Measurements from ENCODE around the gene COL28A1. TPM values are rescaled to one million over a fixed set of nuclear protein-coding genes. Genes with fewer than 3 reads are reported as not detected.

COL28A1 gene
- total and polyA plus RNA-seq, 2 experiments from 2014 or later = 0.31 to 0.70 TPM

DNA sequence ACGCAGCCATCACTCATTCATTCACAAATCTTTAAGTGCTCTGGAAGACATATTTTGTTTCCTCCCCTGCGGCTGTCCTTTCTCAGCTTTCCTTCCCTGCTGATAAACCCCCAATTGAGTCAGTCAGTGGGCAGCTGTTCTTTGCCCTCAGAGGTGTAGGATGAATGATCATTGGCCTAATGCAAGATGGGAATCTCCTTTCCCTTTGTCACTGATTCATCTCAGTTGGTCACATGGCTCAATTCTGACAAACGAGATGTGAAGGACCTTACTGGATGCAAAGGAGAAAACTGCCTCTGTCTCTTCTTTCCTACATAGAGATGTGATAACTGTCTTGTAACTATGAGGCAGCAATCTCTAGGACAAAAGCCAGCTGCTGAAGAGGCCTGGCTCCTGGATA lies 44.6 kb downstream of the COL28A1 start:
- Histone ChIP-seq H2AFZ (no peak overlapping the region), H3K27me3 (ENCODE audit: insufficient read depth) (no peaks in the 10 kb centered on the region), H3K4me2 (no peak overlapping the region), H3K36me3 (ENCODE audit: insufficient read depth) (0 out of 2 replicates have a peak, but pooled peaks cover 4% of the 10 kb centered on the region), H3K9me2 (ENCODE audit: insufficient read depth) (peaks cover 6% of the 10 kb centered on the region; the same call in 1 of the 2 replicates), H4K20me1 (replicated peaks; ENCODE audit: insufficient read depth) (no peaks in the 10 kb centered on the region), H3F3A (replicated peaks; ENCODE audit: low read depth) (no peaks in the 10 kb centered on the region), H3K4me1 (ENCODE audit: insufficient read depth) (no peaks in the 10 kb centered on the region), H3K79me2 (replicated peaks; ENCODE audit: insufficient read depth) (no peaks in the 10 kb centered on the region), H3K27ac (ENCODE audit: low read depth) (no peak overlapping the region), H3K4me3 (no peak overlapping the region)
- Mint-ChIP-seq H3K27ac (no peak overlapping the region), H3K9me3 (peaks cover 5% of the 10 kb centered on the region; the same call in 1 of the 3 replicates), H3K4me1 (peaks cover 2% of the 10 kb centered on the region; the same call in 1 of the 3 replicates), H3K36me3 (ENCODE audit: low read depth) (peaks cover 4% of the 10 kb centered on the region; the same call in 1 of the 3 replicates), H3K27me3 (ENCODE audit: insufficient read depth, low read depth, poor library complexity) (no peaks in the 10 kb centered on the region), H3K4me3 (no peak overlapping the region)
- TF ChIP-seq POLR2AphosphoS5 (IDR thresholded peaks at IDR 0.05; ENCODE audit: low read depth) (no peak), EZH2 (IDR thresholded peaks at IDR 0.05; ENCODE audit: low read depth, unreplicated experiment) (no peak), ZNF331 (CRISPR knock-in tag; IDR thresholded peaks at IDR 0.05; ENCODE audit: low read depth) (no peak), JUNB (IDR thresholded peaks at IDR 0.05; ENCODE audit: unreplicated experiment) (no peak), NANOG (IDR thresholded peaks at IDR 0.05; ENCODE audit: borderline replicate concordance) (no peak), STAT1 (IDR thresholded peaks at IDR 0.05; ENCODE audit: unreplicated experiment) (no peak), CREB1 (CRISPR knock-in tag; IDR thresholded peaks at IDR 0.05; ENCODE audit: low read depth) (no peak), EZH2phosphoT487 (IDR thresholded peaks at IDR 0.05; ENCODE audit: unreplicated experiment) (no peak), ZNF114 (CRISPR knock-in tag; IDR thresholded peaks at IDR 0.05) (no peak)
- TF ChIP-seq, protein P1, sequence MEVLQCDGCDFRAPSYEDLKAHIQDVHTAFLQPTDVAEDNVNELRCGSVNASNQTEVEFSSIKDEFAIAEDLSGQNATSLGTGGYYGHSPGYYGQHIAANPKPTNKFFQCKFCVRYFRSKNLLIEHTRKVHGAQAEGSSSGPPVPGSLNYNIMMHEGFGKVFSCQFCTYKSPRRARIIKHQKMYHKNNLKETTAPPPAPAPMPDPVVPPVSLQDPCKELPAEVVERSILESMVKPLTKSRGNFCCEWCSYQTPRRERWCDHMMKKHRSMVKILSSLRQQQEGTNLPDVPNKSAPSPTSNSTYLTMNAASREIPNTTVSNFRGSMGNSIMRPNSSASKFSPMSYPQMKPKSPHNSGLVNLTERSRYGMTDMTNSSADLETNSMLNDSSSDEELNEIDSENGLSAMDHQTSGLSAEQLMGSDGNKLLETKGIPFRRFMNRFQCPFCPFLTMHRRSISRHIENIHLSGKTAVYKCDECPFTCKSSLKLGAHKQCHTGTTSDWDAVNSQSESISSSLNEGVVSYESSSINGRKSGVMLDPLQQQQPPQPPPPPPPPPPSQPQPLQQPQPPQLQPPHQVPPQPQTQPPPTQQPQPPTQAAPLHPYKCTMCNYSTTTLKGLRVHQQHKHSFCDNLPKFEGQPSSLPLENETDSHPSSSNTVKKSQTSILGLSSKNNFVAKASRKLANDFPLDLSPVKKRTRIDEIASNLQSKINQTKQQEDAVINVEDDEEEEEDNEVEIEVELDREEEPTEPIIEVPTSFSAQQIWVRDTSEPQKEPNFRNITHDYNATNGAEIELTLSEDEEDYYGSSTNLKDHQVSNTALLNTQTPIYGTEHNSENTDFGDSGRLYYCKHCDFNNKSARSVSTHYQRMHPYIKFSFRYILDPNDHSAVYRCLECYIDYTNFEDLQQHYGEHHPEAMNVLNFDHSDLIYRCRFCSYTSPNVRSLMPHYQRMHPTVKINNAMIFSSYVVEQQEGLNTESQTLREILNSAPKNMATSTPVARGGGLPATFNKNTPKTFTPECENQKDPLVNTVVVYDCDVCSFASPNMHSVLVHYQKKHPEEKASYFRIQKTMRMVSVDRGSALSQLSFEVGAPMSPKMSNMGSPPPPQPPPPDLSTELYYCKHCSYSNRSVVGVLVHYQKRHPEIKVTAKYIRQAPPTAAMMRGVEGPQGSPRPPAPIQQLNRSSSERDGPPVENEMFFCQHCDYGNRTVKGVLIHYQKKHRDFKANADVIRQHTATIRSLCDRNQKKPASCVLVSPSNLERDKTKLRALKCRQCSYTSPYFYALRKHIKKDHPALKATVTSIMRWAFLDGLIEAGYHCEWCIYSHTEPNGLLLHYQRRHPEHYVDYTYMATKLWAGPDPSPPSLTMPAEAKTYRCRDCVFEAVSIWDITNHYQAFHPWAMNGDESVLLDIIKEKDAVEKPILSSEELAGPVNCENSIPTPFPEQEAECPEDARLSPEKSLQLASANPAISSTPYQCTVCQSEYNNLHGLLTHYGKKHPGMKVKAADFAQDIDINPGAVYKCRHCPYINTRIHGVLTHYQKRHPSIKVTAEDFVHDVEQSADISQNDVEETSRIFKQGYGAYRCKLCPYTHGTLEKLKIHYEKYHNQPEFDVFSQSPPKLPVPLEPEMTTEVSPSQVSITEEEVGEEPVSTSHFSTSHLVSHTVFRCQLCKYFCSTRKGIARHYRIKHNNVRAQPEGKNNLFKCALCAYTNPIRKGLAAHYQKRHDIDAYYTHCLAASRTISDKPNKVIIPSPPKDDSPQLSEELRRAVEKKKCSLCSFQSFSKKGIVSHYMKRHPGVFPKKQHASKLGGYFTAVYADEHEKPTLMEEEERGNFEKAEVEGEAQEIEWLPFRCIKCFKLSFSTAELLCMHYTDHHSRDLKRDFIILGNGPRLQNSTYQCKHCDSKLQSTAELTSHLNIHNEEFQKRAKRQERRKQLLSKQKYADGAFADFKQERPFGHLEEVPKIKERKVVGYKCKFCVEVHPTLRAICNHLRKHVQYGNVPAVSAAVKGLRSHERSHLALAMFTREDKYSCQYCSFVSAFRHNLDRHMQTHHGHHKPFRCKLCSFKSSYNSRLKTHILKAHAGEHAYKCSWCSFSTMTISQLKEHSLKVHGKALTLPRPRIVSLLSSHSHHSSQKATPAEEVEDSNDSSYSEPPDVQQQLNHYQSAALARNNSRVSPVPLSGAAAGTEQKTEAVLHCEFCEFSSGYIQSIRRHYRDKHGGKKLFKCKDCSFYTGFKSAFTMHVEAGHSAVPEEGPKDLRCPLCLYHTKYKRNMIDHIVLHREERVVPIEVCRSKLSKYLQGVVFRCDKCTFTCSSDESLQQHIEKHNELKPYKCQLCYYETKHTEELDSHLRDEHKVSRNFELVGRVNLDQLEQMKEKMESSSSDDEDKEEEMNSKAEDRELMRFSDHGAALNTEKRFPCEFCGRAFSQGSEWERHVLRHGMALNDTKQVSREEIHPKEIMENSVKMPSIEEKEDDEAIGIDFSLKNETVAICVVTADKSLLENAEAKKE (CRISPR knock-in tag; IDR thresholded peaks at IDR 0.05) = no peak
- TF ChIP-seq, protein P2, sequence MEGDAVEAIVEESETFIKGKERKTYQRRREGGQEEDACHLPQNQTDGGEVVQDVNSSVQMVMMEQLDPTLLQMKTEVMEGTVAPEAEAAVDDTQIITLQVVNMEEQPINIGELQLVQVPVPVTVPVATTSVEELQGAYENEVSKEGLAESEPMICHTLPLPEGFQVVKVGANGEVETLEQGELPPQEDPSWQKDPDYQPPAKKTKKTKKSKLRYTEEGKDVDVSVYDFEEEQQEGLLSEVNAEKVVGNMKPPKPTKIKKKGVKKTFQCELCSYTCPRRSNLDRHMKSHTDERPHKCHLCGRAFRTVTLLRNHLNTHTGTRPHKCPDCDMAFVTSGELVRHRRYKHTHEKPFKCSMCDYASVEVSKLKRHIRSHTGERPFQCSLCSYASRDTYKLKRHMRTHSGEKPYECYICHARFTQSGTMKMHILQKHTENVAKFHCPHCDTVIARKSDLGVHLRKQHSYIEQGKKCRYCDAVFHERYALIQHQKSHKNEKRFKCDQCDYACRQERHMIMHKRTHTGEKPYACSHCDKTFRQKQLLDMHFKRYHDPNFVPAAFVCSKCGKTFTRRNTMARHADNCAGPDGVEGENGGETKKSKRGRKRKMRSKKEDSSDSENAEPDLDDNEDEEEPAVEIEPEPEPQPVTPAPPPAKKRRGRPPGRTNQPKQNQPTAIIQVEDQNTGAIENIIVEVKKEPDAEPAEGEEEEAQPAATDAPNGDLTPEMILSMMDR (conservative IDR thresholded peaks at IDR 0.05; ENCODE audit: low read depth in 2 of 2) = no peak
- TF ChIP-seq, protein P3, sequence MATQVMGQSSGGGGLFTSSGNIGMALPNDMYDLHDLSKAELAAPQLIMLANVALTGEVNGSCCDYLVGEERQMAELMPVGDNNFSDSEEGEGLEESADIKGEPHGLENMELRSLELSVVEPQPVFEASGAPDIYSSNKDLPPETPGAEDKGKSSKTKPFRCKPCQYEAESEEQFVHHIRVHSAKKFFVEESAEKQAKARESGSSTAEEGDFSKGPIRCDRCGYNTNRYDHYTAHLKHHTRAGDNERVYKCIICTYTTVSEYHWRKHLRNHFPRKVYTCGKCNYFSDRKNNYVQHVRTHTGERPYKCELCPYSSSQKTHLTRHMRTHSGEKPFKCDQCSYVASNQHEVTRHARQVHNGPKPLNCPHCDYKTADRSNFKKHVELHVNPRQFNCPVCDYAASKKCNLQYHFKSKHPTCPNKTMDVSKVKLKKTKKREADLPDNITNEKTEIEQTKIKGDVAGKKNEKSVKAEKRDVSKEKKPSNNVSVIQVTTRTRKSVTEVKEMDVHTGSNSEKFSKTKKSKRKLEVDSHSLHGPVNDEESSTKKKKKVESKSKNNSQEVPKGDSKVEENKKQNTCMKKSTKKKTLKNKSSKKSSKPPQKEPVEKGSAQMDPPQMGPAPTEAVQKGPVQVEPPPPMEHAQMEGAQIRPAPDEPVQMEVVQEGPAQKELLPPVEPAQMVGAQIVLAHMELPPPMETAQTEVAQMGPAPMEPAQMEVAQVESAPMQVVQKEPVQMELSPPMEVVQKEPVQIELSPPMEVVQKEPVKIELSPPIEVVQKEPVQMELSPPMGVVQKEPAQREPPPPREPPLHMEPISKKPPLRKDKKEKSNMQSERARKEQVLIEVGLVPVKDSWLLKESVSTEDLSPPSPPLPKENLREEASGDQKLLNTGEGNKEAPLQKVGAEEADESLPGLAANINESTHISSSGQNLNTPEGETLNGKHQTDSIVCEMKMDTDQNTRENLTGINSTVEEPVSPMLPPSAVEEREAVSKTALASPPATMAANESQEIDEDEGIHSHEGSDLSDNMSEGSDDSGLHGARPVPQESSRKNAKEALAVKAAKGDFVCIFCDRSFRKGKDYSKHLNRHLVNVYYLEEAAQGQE (IDR thresholded peaks at IDR 0.05; ENCODE audit: unreplicated experiment) = no peak
- TF ChIP-seq, protein P4, sequence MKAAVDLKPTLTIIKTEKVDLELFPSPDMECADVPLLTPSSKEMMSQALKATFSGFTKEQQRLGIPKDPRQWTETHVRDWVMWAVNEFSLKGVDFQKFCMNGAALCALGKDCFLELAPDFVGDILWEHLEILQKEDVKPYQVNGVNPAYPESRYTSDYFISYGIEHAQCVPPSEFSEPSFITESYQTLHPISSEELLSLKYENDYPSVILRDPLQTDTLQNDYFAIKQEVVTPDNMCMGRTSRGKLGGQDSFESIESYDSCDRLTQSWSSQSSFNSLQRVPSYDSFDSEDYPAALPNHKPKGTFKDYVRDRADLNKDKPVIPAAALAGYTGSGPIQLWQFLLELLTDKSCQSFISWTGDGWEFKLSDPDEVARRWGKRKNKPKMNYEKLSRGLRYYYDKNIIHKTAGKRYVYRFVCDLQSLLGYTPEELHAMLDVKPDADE (IDR thresholded peaks at IDR 0.05) = no peak
- DNase-seq (ENCODE audit: low spot score) (no peak), ATAC-seq (no peak)
